ENCODE measurements around the gene SMYD1.
A peak's percentile ranks its signal among the peaks of the same experiment; 100 is the strongest.

Gene SMYD1

GRCh38 chr2:88068044-88068443 lies 419 bp downstream of the SMYD1 start:
- peak overlapping the region; percentile 86 for H4K91ac ChIP-seq (ENCODE audit: low read depth, low read length)
- no peaks in the 10 kb centered on the region for H3K79me2 ChIP-seq (ENCODE audit: control insufficient read depth, insufficient read depth, low read length, poor library complexity)
- no peaks in the 10 kb centered on the region for H3K27me3 ChIP-seq (ENCODE audit: insufficient read depth, low read length)
- H3K23ac ChIP-seq (ENCODE audit: low read length): no peak overlapping the region
- H4K8ac ChIP-seq (ENCODE audit: low read depth, low read length): no peak overlapping the region
- peak overlapping the region; percentile 39 for H2AFZ ChIP-seq (ENCODE audit: insufficient read depth, low read length, poor library complexity)
- H3K9me3 ChIP-seq (ENCODE audit: insufficient read depth, low read depth, low read length): no peaks in the 10 kb centered on the region
- H2BK120ac ChIP-seq (ENCODE audit: insufficient read depth, low read length, poor library complexity): no peak overlapping the region
- DNase-seq: no peak
- H3K4me2 ChIP-seq (ENCODE audit: low read length): peak overlapping the region; percentile 49
- H2BK5ac ChIP-seq (ENCODE audit: low read depth, low read length, poor library complexity): peak overlapping the region; percentile 47
- H4K12ac ChIP-seq (ENCODE audit: low read depth, low read length): no peak overlapping the region
- H3K18ac ChIP-seq (ENCODE audit: low read length): no peak overlapping the region
- H3K79me1 ChIP-seq (ENCODE audit: low read length): peaks cover 8% of the 10 kb centered on the region
- WGBS (ENCODE audit: extremely low coverage, insufficient coverage, insufficient read length): no CpG with 5 or more reads among the region's 2 CpGs
- H3K27ac ChIP-seq (ENCODE audit: low read depth, low read length): peak overlapping the region; percentile 30
- no peak overlapping the region for H3K14ac ChIP-seq (ENCODE audit: low read length)
- H2BK12ac ChIP-seq (ENCODE audit: low read length): peak overlapping the region; percentile 82
- no peak overlapping the region for H3K4me3 ChIP-seq (ENCODE audit: low read depth, low read length)
- no peak overlapping the region for H2AK5ac ChIP-seq (ENCODE audit: low read length)
- no peak overlapping the region for H3K9ac ChIP-seq (ENCODE audit: low read length)
- no peak overlapping the region for H3K4ac ChIP-seq (ENCODE audit: low read depth, low read length)
- no peaks in the 10 kb centered on the region for H3K36me3 ChIP-seq (ENCODE audit: control insufficient read depth in 1 of 2, insufficient read depth in 2 of 2, low read length in 2 of 2)
- H3K4me1 ChIP-seq (ENCODE audit: control insufficient read depth in 1 of 2, insufficient read depth in 2 of 2, low read length in 2 of 2): peaks cover 5 to 15% of the 10 kb centered on the region in 2 experiments

- Histone ChIP-seq H3K4me2 (ENCODE audit: low read length) (no peak overlapping the region), H2BK5ac (ENCODE audit: low read depth, low read length, poor library complexity) (no peak overlapping the region), H3K18ac (ENCODE audit: low read length) (no peak overlapping the region), H4K91ac (ENCODE audit: low read depth, low read length) (no peak overlapping the region), H3K9ac (ENCODE audit: low read length) (no peak overlapping the region), H2BK12ac (ENCODE audit: low read length) (peak overlapping the region; percentile 5), H4K8ac (ENCODE audit: low read depth, low read length) (no peak overlapping the region), H2AK5ac (ENCODE audit: low read length) (no peak overlapping the region), H3K9me3 (ENCODE audit: insufficient read depth, low read depth, low read length) (no peaks in the 10 kb centered on the region), H2BK120ac (ENCODE audit: insufficient read depth, low read length, poor library complexity) (no peak overlapping the region), H3K4ac (ENCODE audit: low read depth, low read length) (no peak overlapping the region), H3K27ac (ENCODE audit: low read depth, low read length) (no peak overlapping the region), H2AFZ (ENCODE audit: insufficient read depth, low read length, poor library complexity) (no peak overlapping the region), H3K4me1 (ENCODE audit: control insufficient read depth in 1 of 2, insufficient read depth in 2 of 2, low read length in 2 of 2) (peaks cover 5 to 15% of the 10 kb centered on the region in 2 experiments), H3K14ac (ENCODE audit: low read length) (no peak overlapping the region), H3K4me3 (ENCODE audit: low read depth, low read length) (no peak overlapping the region), H3K36me3 (ENCODE audit: control insufficient read depth in 1 of 2, insufficient read depth in 2 of 2, low read length in 2 of 2) (no peaks in the 10 kb centered on the region), H3K79me2 (ENCODE audit: control insufficient read depth, insufficient read depth, low read length, poor library complexity) (no peaks in the 10 kb centered on the region), H4K12ac (ENCODE audit: low read depth, low read length) (no peak overlapping the region), H3K79me1 (ENCODE audit: low read length) (peaks cover 8% of the 10 kb centered on the region), H3K23ac (ENCODE audit: low read length) (no peak overlapping the region), H3K27me3 (ENCODE audit: insufficient read depth, low read length) (no peaks in the 10 kb centered on the region)
- no peak for DNase-seq
Measured at GRCh38 chr2:88069117-88069516, 1.5 kb downstream of the SMYD1 start.

GRCh38 chr2:88070055-88070454 lies 2.4 kb downstream of the SMYD1 start:
- Histone ChIP-seq H2AK5ac (ENCODE audit: low read length) (no peak overlapping the region), H3K36me3 (ENCODE audit: control insufficient read depth in 1 of 2, insufficient read depth in 2 of 2, low read length in 2 of 2) (no peaks in the 10 kb centered on the region), H4K8ac (ENCODE audit: low read depth, low read length) (no peak overlapping the region), H3K9ac (ENCODE audit: low read length) (no peak overlapping the region), H3K4me2 (ENCODE audit: low read length) (no peak overlapping the region), H2AFZ (ENCODE audit: insufficient read depth, low read length, poor library complexity) (no peak overlapping the region), H2BK120ac (ENCODE audit: insufficient read depth, low read length, poor library complexity) (no peak overlapping the region), H3K27me3 (ENCODE audit: insufficient read depth, low read length) (no peaks in the 10 kb centered on the region), H3K18ac (ENCODE audit: low read length) (no peak overlapping the region), H2BK12ac (ENCODE audit: low read length) (no peak overlapping the region), H4K91ac (ENCODE audit: low read depth, low read length) (no peak overlapping the region), H3K4me1 (ENCODE audit: control insufficient read depth in 1 of 2, insufficient read depth in 2 of 2, low read length in 2 of 2) (peaks cover 5 to 15% of the 10 kb centered on the region in 2 experiments), H4K12ac (ENCODE audit: low read depth, low read length) (no peak overlapping the region), H3K79me1 (ENCODE audit: low read length) (peaks cover 8% of the 10 kb centered on the region), H3K27ac (ENCODE audit: low read depth, low read length) (no peak overlapping the region), H3K9me3 (ENCODE audit: insufficient read depth, low read depth, low read length) (no peaks in the 10 kb centered on the region), H3K4me3 (ENCODE audit: low read depth, low read length) (no peak overlapping the region), H3K4ac (ENCODE audit: low read depth, low read length) (no peak overlapping the region), H3K79me2 (ENCODE audit: control insufficient read depth, insufficient read depth, low read length, poor library complexity) (no peaks in the 10 kb centered on the region), H3K23ac (ENCODE audit: low read length) (no peak overlapping the region), H3K14ac (ENCODE audit: low read length) (no peak overlapping the region), H2BK5ac (ENCODE audit: low read depth, low read length, poor library complexity) (no peak overlapping the region)
- no peak for DNase-seq
- 100% methylated on average over 1 of the region's 1 CpG for WGBS (ENCODE audit: extremely low coverage, insufficient coverage, insufficient read length)

GRCh38 chr2:88071365-88071764 lies 3.7 kb downstream of the SMYD1 start:
- H3K9ac ChIP-seq (ENCODE audit: low read length): no peak overlapping the region
- no peak overlapping the region for H3K4me2 ChIP-seq (ENCODE audit: low read length)
- H3K36me3 ChIP-seq (ENCODE audit: control insufficient read depth in 1 of 2, insufficient read depth in 2 of 2, low read length in 2 of 2): no peaks in the 10 kb centered on the region
- no peaks in the 10 kb centered on the region for H3K27me3 ChIP-seq (ENCODE audit: insufficient read depth, low read length)
- H2BK5ac ChIP-seq (ENCODE audit: low read depth, low read length, poor library complexity): no peak overlapping the region
- no peak overlapping the region for H3K4ac ChIP-seq (ENCODE audit: low read depth, low read length)
- H4K8ac ChIP-seq (ENCODE audit: low read depth, low read length): no peak overlapping the region
- H3K27ac ChIP-seq (ENCODE audit: low read depth, low read length): no peak overlapping the region
- H2AFZ ChIP-seq (ENCODE audit: insufficient read depth, low read length, poor library complexity): no peak overlapping the region
- H3K14ac ChIP-seq (ENCODE audit: low read length): no peak overlapping the region
- no peak overlapping the region for H3K18ac ChIP-seq (ENCODE audit: low read length)
- no peak overlapping the region for H2BK120ac ChIP-seq (ENCODE audit: insufficient read depth, low read length, poor library complexity)
- no peak for DNase-seq
- no peaks in the 10 kb centered on the region for H3K9me3 ChIP-seq (ENCODE audit: insufficient read depth, low read depth, low read length)
- no peaks in the 10 kb centered on the region for H3K79me2 ChIP-seq (ENCODE audit: control insufficient read depth, insufficient read depth, low read length, poor library complexity)
- no peak overlapping the region for H3K23ac ChIP-seq (ENCODE audit: low read length)
- no peak overlapping the region for H2AK5ac ChIP-seq (ENCODE audit: low read length)
- no CpG with 5 or more reads among the region's 2 CpGs for WGBS (ENCODE audit: extremely low coverage, insufficient coverage, insufficient read length)
- peaks cover 8% of the 10 kb centered on the region for H3K79me1 ChIP-seq (ENCODE audit: low read length)
- H4K91ac ChIP-seq (ENCODE audit: low read depth, low read length): no peak overlapping the region
- H3K4me3 ChIP-seq (ENCODE audit: low read depth, low read length): no peak overlapping the region
- peaks cover 5 to 15% of the 10 kb centered on the region in 2 experiments for H3K4me1 ChIP-seq (ENCODE audit: control insufficient read depth in 1 of 2, insufficient read depth in 2 of 2, low read length in 2 of 2)
- H2BK12ac ChIP-seq (ENCODE audit: low read length): no peak overlapping the region
- no peak overlapping the region for H4K12ac ChIP-seq (ENCODE audit: low read depth, low read length)
